CD14-positive monocyte (primary cell): ENCODE results near the gene GRIA1. TPM values are rescaled to one million over a fixed set of nuclear protein-coding genes. Genes with fewer than 3 reads are reported as not detected.

Experiments used
- DNase-seq, 3 donors: peaks; one replicate each; pipeline ENCODE4 v3.0.0-alpha.2; 2011 to 2022
- H2AFZ ChIP-seq: 2 replicates; pipeline ENCODE4 v1.6.0; 2012; ENCODE audit warnings: mild to moderate bottlenecking, low read depth, low read length, inconsistent platforms; ENCODE audit not compliant: insufficient read depth, poor library complexity, severe bottlenecking
- H3K27ac ChIP-seq, 2 donors: 1 replicate in 1 of 2; 2 replicates in 1 of 2; pipeline ENCODE4 v1.5.1; 2012 to 2013; ENCODE audit warnings: low read length in 2 of 2, control low read depth in 1 of 2, inconsistent platforms in 1 of 2, low read depth in 1 of 2, mild to moderate bottlenecking in 1 of 2
- H3K27me3 ChIP-seq, 2 donors: one replicate each; pipeline versions ENCODE4 v1.6.0 to v1.6.1; 2011 to 2013; ENCODE audit warnings: low read length in 2 of 2; ENCODE audit not compliant: control insufficient read depth in 2 of 2, insufficient read depth in 2 of 2
- H3K36me3 ChIP-seq, 2 donors: replicated peaks in 1 of 2; 1 replicate in 1 of 2; 2 replicates in 1 of 2; pipeline versions ENCODE4 v1.5.1 to v1.6.1; 2012 to 2013; ENCODE audit warnings: low read length in 2 of 2, control low read depth in 1 of 2, inconsistent platforms in 1 of 2, mild to moderate bottlenecking in 1 of 2; ENCODE audit not compliant: insufficient read depth in 2 of 2, control insufficient read depth in 1 of 2
- H3K4me1 ChIP-seq, 2 donors: 1 replicate in 1 of 2; 2 replicates in 1 of 2; pipeline versions ENCODE4 v1.5.1 to v1.6.1; 2012 to 2013; ENCODE audit warnings: low read length in 2 of 2, control low read depth in 1 of 2, inconsistent platforms in 1 of 2, mild to moderate bottlenecking in 1 of 2, moderate library complexity in 1 of 2; ENCODE audit not compliant: insufficient read depth in 2 of 2, control insufficient read depth in 1 of 2
- H3K4me2 ChIP-seq: replicated peaks from 2 replicates; pipeline ENCODE3; 2012; ENCODE audit warnings: low read length, moderate library complexity, mild to moderate bottlenecking; ENCODE audit not compliant: poor library complexity, severe bottlenecking; ENCODE audit errors: extremely low read depth
- H3K4me3 ChIP-seq, 3 experiments: fragments of 200-600 bp in 1 of 3; sonication (generic) in 1 of 3; replicated peaks in 1 of 3; 1 replicate in 2 of 3; 2 replicates in 1 of 3; pipeline ENCODE4 v1.5.1; 2011 to 2013; ENCODE audit warnings: low read length in 3 of 3, mild to moderate bottlenecking in 3 of 3, control low read depth in 2 of 3, low read depth in 2 of 3, inconsistent platforms in 1 of 3, moderate library complexity in 1 of 3
- H3K79me2 ChIP-seq: 2 replicates; pipeline ENCODE4 v1.6.0; 2012; ENCODE audit warnings: mild to moderate bottlenecking, control low read depth, inconsistent platforms, low read length, moderate library complexity; ENCODE audit not compliant: insufficient read depth
- H3K9ac ChIP-seq: 2 replicates; pipeline ENCODE4 v1.6.0; 2017; ENCODE audit warnings: low read length, mild to moderate bottlenecking; ENCODE audit not compliant: insufficient read depth, poor library complexity, severe bottlenecking
- H3K9me3 ChIP-seq, 2 donors: replicated peaks in 1 of 2; 1 replicate in 1 of 2; 2 replicates in 1 of 2; pipeline versions ENCODE4 v1.5.1 to v1.6.1; 2012 to 2013; ENCODE audit warnings: low read length in 2 of 2, control low read depth in 1 of 2; ENCODE audit not compliant: control insufficient read depth in 1 of 2, insufficient read depth in 1 of 2
- H4K20me1 ChIP-seq: 2 replicates; pipeline ENCODE4 v1.6.0; 2012; ENCODE audit warnings: mild to moderate bottlenecking, low read length, control low read depth, moderate library complexity; ENCODE audit not compliant: insufficient read depth
- H3K27ac Mint-ChIP-seq, 7 donors: one replicate each; pipeline ENCODE4 v1.8.0; 2020; ENCODE audit warnings: mild to moderate bottlenecking in 7 of 7, mixed read lengths in 7 of 7, moderate library complexity in 6 of 7, inconsistent platforms in 2 of 7
- H3K27me3 Mint-ChIP-seq, 3 donors: one replicate each; pipeline ENCODE4 v1.8.0; 2021 to 2022; ENCODE audit warnings: low read depth in 3 of 3, mild to moderate bottlenecking in 3 of 3, mixed read lengths in 3 of 3, moderate library complexity in 3 of 3, inconsistent platforms in 1 of 3
- H3K36me3 Mint-ChIP-seq, 2 donors: one replicate each; pipeline ENCODE4 v1.8.0; 2020; ENCODE audit warnings: mixed read lengths in 2 of 2, inconsistent platforms in 1 of 2, mild to moderate bottlenecking in 1 of 2
- H3K4me1 Mint-ChIP-seq: one replicate; pipeline ENCODE4 v1.8.0; 2020; ENCODE audit warnings: mild to moderate bottlenecking, mixed read lengths
- H3K4me3 Mint-ChIP-seq, 2 donors: one replicate each; pipeline ENCODE4 v1.8.0; 2020; ENCODE audit warnings: mild to moderate bottlenecking in 2 of 2, mixed read lengths in 2 of 2, moderate library complexity in 1 of 2
- H3K9me3 Mint-ChIP-seq, 7 donors: one replicate each; pipeline ENCODE4 v1.8.0; 2020 to 2022; ENCODE audit warnings: mixed read lengths in 7 of 7, mild to moderate bottlenecking in 6 of 7, moderate library complexity in 6 of 7, inconsistent platforms in 2 of 7
- CTCF ChIP-seq: fragments of 200-600 bp; IDR thresholded peaks from one replicate; pipeline ENCODE4 v1.8.0; 2022; ENCODE audit warnings: antibody characterized with exemption, mild to moderate bottlenecking
- WGBS: methylation state at CpG from one replicate; pipeline ENCODE4 v1.1.5; 2013; ENCODE audit warnings: missing lambda C conversion rate; ENCODE audit not compliant: insufficient coverage; 5-methylcytosine and 5-hydroxymethylcytosine counted together
- intact Hi-C, 2 donors: fragments of 100-400 bp; cut with micrococcal nuclease; formaldehyde crosslinking; loops; one replicate each; pipeline versions ENCODE4 v1.15.0 to v1.15.1; 2023
- polyA plus RNA-seq, 3 donors: library from polyadenylated mRNA; depleted of rRNA in 1 of 3; unstranded in 2 of 3; stranded (reverse) in 1 of 3; fragments of 300-500 nt in 2 of 3; fragments of >200 nt in 1 of 3; fragmentation: Illumina TruSeq in 2 of 3; gene quantifications; 1 replicate in 2 of 3; 2 replicates in 1 of 3; pipeline ENCODE4 v1.2.3, GENCODE V29; 2012 to 2021

The GRIA1 gene
- polyA plus RNA-seq, 3 donors: not detected

GRCh38 chr5:153571162-153571561 is 80.7 kb downstream of the GRIA1 start:
- Mint-ChIP-seq H3K36me3 (no peaks in the 10 kb centered on the region), H3K27ac (no peak overlapping the region), H3K4me3 (no peak overlapping the region), H3K27me3 (no peaks in the 10 kb centered on the region), H3K4me1 (no peaks in the 10 kb centered on the region), H3K9me3 (peaks cover 0 to 7% (median 0%) of the 10 kb centered on the region in 7 donors)
- no peaks in the 10 kb centered on the region for H3K27me3 ChIP-seq
- no peaks in the 10 kb centered on the region for H4K20me1 ChIP-seq
- no peak overlapping the region for H3K9ac ChIP-seq
- intact Hi-C loops: no loop called here
- no peaks in the 10 kb centered on the region for H3K4me1 ChIP-seq
- no peaks in the 10 kb centered on the region for H3K36me3 ChIP-seq
- no peak overlapping the region for H3K4me3 ChIP-seq
- no peaks in the 10 kb centered on the region for H3K9me3 ChIP-seq
- no CpG with 5 or more reads among the region's 2 CpGs for WGBS
- H2AFZ ChIP-seq: no peak overlapping the region
- no peak for DNase-seq
- no peak overlapping the region for H3K4me2 ChIP-seq
- no peak overlapping the region for H3K27ac ChIP-seq
- H3K79me2 ChIP-seq: no peaks in the 10 kb centered on the region
- TF ChIP-seq CTCF: no peak

- intact Hi-C loops: no loop called here
- H3K79me2 ChIP-seq: no peaks in the 10 kb centered on the region
- Mint-ChIP-seq H3K27ac (no peak overlapping the region), H3K27me3 (no peaks in the 10 kb centered on the region), H3K4me3 (no peak overlapping the region), H3K4me1 (no peaks in the 10 kb centered on the region), H3K9me3 (peaks cover 0 to 9% (median 1%) of the 10 kb centered on the region in 7 donors), H3K36me3 (no peaks in the 10 kb centered on the region)
- no peak for TF ChIP-seq CTCF
- H2AFZ ChIP-seq: no peak overlapping the region
- no peaks in the 10 kb centered on the region for H3K36me3 ChIP-seq
- H4K20me1 ChIP-seq: no peaks in the 10 kb centered on the region
- no peaks in the 10 kb centered on the region for H3K27me3 ChIP-seq
- no peaks in the 10 kb centered on the region for H3K4me1 ChIP-seq
- H3K9me3 ChIP-seq: no peaks in the 10 kb centered on the region
- no peak overlapping the region for H3K4me3 ChIP-seq
- WGBS: 93% methylated on average over 4 of the region's 8 CpGs
- H3K9ac ChIP-seq: no peak overlapping the region
- no peak for DNase-seq
- H3K4me2 ChIP-seq: no peak overlapping the region
- H3K27ac ChIP-seq: no peak overlapping the region
These were observed 82.1 kb downstream of the GRIA1 start for GRCh38 chr5:153572411-153573145.
